Measurements from ENCODE around the gene PCNX2.

The PCNX2 gene

DNA sequence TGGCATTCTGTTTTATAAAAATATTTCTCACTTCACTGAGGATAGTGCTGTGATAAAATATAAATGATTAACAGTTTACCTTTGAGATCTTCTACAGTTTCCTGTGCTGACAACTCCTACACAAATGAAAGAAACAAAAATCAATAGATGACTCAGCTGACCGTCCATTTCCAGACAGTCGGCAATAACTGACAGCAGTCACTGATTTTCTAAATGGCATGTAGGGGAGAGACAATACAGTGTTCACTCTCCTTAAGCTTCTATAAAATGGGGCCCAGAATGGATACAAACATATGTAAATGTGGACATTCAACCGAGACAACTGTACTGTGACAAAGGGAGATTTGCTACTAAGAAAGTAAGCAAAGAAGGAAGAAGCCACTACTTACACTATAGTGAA lies 34.3 kb downstream of the PCNX2 start:
- no peak for TF ChIP-seq TAF1 (IDR thresholded peaks at IDR 0.05; ENCODE audit: borderline replicate concordance, insufficient read depth, low read length)
- TF ChIP-seq, protein P1, sequence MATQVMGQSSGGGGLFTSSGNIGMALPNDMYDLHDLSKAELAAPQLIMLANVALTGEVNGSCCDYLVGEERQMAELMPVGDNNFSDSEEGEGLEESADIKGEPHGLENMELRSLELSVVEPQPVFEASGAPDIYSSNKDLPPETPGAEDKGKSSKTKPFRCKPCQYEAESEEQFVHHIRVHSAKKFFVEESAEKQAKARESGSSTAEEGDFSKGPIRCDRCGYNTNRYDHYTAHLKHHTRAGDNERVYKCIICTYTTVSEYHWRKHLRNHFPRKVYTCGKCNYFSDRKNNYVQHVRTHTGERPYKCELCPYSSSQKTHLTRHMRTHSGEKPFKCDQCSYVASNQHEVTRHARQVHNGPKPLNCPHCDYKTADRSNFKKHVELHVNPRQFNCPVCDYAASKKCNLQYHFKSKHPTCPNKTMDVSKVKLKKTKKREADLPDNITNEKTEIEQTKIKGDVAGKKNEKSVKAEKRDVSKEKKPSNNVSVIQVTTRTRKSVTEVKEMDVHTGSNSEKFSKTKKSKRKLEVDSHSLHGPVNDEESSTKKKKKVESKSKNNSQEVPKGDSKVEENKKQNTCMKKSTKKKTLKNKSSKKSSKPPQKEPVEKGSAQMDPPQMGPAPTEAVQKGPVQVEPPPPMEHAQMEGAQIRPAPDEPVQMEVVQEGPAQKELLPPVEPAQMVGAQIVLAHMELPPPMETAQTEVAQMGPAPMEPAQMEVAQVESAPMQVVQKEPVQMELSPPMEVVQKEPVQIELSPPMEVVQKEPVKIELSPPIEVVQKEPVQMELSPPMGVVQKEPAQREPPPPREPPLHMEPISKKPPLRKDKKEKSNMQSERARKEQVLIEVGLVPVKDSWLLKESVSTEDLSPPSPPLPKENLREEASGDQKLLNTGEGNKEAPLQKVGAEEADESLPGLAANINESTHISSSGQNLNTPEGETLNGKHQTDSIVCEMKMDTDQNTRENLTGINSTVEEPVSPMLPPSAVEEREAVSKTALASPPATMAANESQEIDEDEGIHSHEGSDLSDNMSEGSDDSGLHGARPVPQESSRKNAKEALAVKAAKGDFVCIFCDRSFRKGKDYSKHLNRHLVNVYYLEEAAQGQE (IDR thresholded peaks at IDR 0.05; ENCODE audit: insufficient read depth in 1 of 2, low read depth in 2 of 2, low read length in 2 of 2) = no peak
- no peak for TF ChIP-seq POLR2AphosphoS5 (IDR thresholded peaks at IDR 0.05; ENCODE audit: low read depth, low read length)
- TF ChIP-seq FOXP2 (optimal IDR thresholded peaks at IDR 0.05; ENCODE audit: borderline replicate concordance, extremely low read depth, extremely low read length, insufficient read depth) = no peak
- TF ChIP-seq SIN3A (IDR thresholded peaks at IDR 0.05; ENCODE audit: borderline replicate concordance, insufficient read depth, low read length) = no peak

DNA sequence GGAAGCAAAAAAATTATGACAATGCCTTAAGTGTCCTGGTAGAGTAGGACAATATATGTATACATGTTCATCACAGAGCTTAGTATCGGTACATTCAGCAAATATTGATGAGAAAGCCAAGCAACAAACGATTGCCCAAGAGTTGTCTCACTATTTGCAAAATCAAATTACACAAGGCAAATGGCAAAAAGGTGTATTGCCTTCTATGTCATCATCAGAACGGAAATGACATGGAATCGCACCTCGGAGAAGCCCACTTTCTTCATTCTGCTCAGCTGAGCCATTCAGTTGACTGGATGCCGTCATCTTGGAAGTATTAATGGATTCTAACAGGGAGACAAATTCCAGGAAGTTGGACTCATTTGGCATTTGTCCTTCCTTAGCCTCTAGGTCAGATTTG lies 37.7 kb downstream of the PCNX2 start:
- TF ChIP-seq SIN3A (IDR thresholded peaks at IDR 0.05; ENCODE audit: borderline replicate concordance, insufficient read depth, low read length) (no peak), TAF1 (IDR thresholded peaks at IDR 0.05; ENCODE audit: borderline replicate concordance, insufficient read depth, low read length) (no peak), FOXP2 (optimal IDR thresholded peaks at IDR 0.05; ENCODE audit: borderline replicate concordance, extremely low read depth, extremely low read length, insufficient read depth) (no peak), POLR2AphosphoS5 (IDR thresholded peaks at IDR 0.05; ENCODE audit: low read depth, low read length) (no peak)
- TF ChIP-seq, protein P1 (IDR thresholded peaks at IDR 0.05; ENCODE audit: insufficient read depth in 1 of 2, low read depth in 2 of 2, low read length in 2 of 2) = no peak

DNA sequence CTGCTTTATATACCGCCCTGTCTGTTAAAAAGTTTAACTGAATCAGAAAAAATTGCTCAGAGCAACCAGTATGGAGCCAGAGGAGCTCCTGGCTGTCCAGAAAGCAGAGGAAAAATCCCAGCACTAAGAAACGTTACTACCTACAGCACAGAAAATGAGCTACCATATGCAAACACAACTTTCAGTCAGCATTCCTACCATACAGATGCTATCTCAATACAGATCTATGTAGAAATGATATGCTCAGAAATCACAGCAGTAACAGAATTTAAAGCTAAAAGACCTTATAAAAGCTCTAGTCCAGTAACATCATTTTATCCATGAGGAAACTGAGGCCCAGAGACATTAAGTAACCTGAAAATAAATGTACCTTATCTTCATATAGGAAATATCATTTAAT lies 38.7 kb downstream of the PCNX2 start:
- TF ChIP-seq, protein P1 (IDR thresholded peaks at IDR 0.05; ENCODE audit: insufficient read depth in 1 of 2, low read depth in 2 of 2, low read length in 2 of 2) = no peak
- no peak for TF ChIP-seq POLR2AphosphoS5 (IDR thresholded peaks at IDR 0.05; ENCODE audit: low read depth, low read length)

DNA sequence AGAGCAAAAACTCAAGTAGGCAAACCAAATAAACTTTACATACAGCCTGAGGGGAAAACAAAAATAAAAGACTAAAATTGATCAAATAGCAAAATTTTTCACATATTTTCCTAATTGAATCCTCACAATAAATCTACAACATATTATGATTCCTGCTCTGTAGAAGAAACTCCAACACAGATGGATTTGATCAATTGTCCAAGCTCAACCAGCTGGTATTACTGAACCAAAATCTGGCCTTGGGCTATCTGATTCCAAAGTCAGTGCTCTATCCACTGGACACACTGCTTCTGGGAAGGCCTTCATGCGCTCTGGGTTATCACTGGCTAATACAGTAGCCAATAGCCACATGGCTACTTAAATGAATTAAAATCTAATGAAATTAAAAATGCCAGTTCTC lies 39.3 kb downstream of the PCNX2 start:
- TF ChIP-seq SIN3A (IDR thresholded peaks at IDR 0.05; ENCODE audit: borderline replicate concordance, insufficient read depth, low read length) (no peak), TAF1 (IDR thresholded peaks at IDR 0.05; ENCODE audit: borderline replicate concordance, insufficient read depth, low read length) (no peak)
- TF ChIP-seq, protein P1 (IDR thresholded peaks at IDR 0.05; ENCODE audit: insufficient read depth in 1 of 2, low read depth in 2 of 2, low read length in 2 of 2) = no peak

DNA sequence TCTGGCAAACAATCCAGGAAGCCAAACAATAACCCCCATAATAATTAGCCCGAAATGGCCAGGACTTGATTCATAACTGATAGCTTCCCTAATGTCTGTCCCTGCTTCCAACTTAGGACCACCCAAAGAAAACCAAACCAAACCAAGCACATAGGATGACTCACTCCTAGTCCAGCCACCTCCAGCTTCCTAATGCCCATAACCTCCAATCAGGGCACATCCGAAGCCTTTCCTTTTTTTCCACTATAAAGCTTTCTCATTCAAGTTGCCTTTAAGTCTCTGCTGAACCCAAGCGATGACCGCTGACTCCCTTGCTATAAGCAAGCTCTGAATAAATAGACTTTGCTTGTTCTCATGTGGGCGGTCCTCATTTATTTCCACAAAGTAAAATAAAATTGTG lies 40.4 kb downstream of the PCNX2 start:
- TF ChIP-seq SIN3A (IDR thresholded peaks at IDR 0.05; ENCODE audit: borderline replicate concordance, insufficient read depth, low read length) = no peak
- no peak for TF ChIP-seq TAF1 (IDR thresholded peaks at IDR 0.05; ENCODE audit: borderline replicate concordance, insufficient read depth, low read length)
- TF ChIP-seq FOXP2 (optimal IDR thresholded peaks at IDR 0.05; ENCODE audit: borderline replicate concordance, extremely low read depth, extremely low read length, insufficient read depth) = no peak
- TF ChIP-seq POLR2AphosphoS5 (IDR thresholded peaks at IDR 0.05; ENCODE audit: low read depth, low read length) = no peak
- TF ChIP-seq, protein P1 (IDR thresholded peaks at IDR 0.05; ENCODE audit: insufficient read depth in 1 of 2, low read depth in 2 of 2, low read length in 2 of 2) = no peak

All from PFSK-1 (cell line).